ENCODE measurements around the gene NCOA7. TPM values are rescaled to one million over a fixed set of nuclear protein-coding genes. Genes with fewer than 3 reads are reported as not detected.

Gene NCOA7
- total and polyA plus RNA-seq, 2 of the 8 experiments (the other 6 are each of a cell fraction or from before 2014, with no cell fraction given): 2.6 to 10.7 TPM

GRCh38 chr6:125974214-125974866 lies 183.6 kb downstream of the NCOA7 start:
- ChIA-PET CTCF (ENCODE audit: partially characterized antibody) (interaction anchor here (0.6 to 3.6 kb wide), 31 partner anchors 9 to 672 kb away, joined by 3 to 27 read pairs (median 5); partner anchors contain the start of genes HDDC2, HINT3 and TRMT11), POLR2A (ENCODE audit: partially characterized antibody) (interaction anchor here (2.5 kb wide), 1 partner anchor 12 kb away, joined by 18 read pairs; the partner anchor contains the start of gene TRMT11)
- no peak overlapping the region for H2BK15ac ChIP-seq (ENCODE audit: low read length)
- H2AK5ac ChIP-seq (ENCODE audit: low read depth, low read length): no peak overlapping the region
- no peak overlapping the region for H4K8ac ChIP-seq (ENCODE audit: extremely low read depth, insufficient read depth, low read length)
- H3K27me3 ChIP-seq (replicated peaks in 1 of 4; ENCODE audit: control insufficient read depth in 3 of 4, extremely low read depth in 1 of 4, insufficient read depth in 3 of 4, low read length in 3 of 4): no peaks in the 10 kb centered on the region
- no peak for DNase-seq (ENCODE audit: low read depth in 1 of 2, low spot score in 2 of 2)
- no peaks in the 10 kb centered on the region for H3K79me1 ChIP-seq (ENCODE audit: low read depth, low read length)
- peak; percentile 26 to 38 for TF ChIP-seq RAD21 (IDR thresholded peaks at IDR 0.05 in 1 of 2, conservative IDR thresholded peaks at IDR 0.05 in 1 of 2; ENCODE audit: low read depth in 2 of 2, low read length in 2 of 2)
- TF ChIP-seq BCL11A (IDR thresholded peaks at IDR 0.05; ENCODE audit: low read depth in 2 of 2, low read length in 2 of 2): no peak
- peak in 1 of 3 experiments; percentile 22; a peak in 1 of 4 replicates for TF ChIP-seq CTCF (IDR thresholded peaks at IDR 0.05; ENCODE audit: control extremely low read depth in 1 of 3, insufficient read depth in 1 of 3, low read depth in 1 of 3, low read length in 3 of 3)
- no peak for TF ChIP-seq CHD2 (IDR thresholded peaks at IDR 0.05; ENCODE audit: low read length)
- TF ChIP-seq SP1 (IDR thresholded peaks at IDR 0.05; ENCODE audit: low read depth, low read length): no peak
- TF ChIP-seq USF2 (IDR thresholded peaks at IDR 0.05; ENCODE audit: low read length): no peak
- H3K4ac ChIP-seq (replicated peaks; ENCODE audit: insufficient read length, low read depth, low read length): no peak overlapping the region
- H2BK20ac ChIP-seq (ENCODE audit: low read length): no peak overlapping the region
- no peaks in the 10 kb centered on the region for H3K79me2 ChIP-seq (ENCODE audit: control insufficient read depth in 1 of 2, insufficient read depth in 2 of 2, low read length in 2 of 2)
- H3K14ac ChIP-seq (ENCODE audit: insufficient read length): no peak overlapping the region
- H2AFZ ChIP-seq (ENCODE audit: low read length): no peak overlapping the region
- H3K9me3 ChIP-seq (ENCODE audit: insufficient read depth in 2 of 2, low read depth in 1 of 2, low read length in 1 of 2): no peaks in the 10 kb centered on the region
- no peak overlapping the region for H3K23ac ChIP-seq (ENCODE audit: insufficient read length)
- WGBS, 2 experiments (ENCODE audit: extremely low coverage in 1 of 2, insufficient coverage in 1 of 2, insufficient read length in 1 of 2, insufficient replicate concordance in 2 of 2, low coverage in 1 of 2, low lambda C conversion rate in 2 of 2, missing lambda C conversion rate in 1 of 2): 72% methylated on average over 5 of the region's 5 CpGs; no CpG with 5 or more reads in 1 of the 2 experiments
- H4K91ac ChIP-seq (replicated peaks; ENCODE audit: insufficient read length, low read length): no peak overlapping the region
- FAIRE-seq: no peak
- H2BK5ac ChIP-seq (ENCODE audit: low read depth, low read length): no peak overlapping the region
- no peak overlapping the region for H3K4me3 ChIP-seq (ENCODE audit: extremely low read depth in 1 of 4, insufficient read depth in 2 of 4, low read depth in 3 of 4, low read length in 4 of 4)
- H3K27ac ChIP-seq (ENCODE audit: low read depth, low read length): no peak overlapping the region
- no peak overlapping the region for H3K56ac ChIP-seq (replicated peaks; ENCODE audit: insufficient read length, low read depth, low read length)
- no peak overlapping the region for H4K5ac ChIP-seq (ENCODE audit: insufficient read length, low read depth, low read length)
- no peak overlapping the region for H2BK120ac ChIP-seq (replicated peaks; ENCODE audit: low read depth, low read length)
- H3K18ac ChIP-seq (ENCODE audit: extremely low read depth, low read length): no peak overlapping the region
- no peaks in the 10 kb centered on the region for H3K4me1 ChIP-seq (replicated peaks in 1 of 4; ENCODE audit: control insufficient read depth in 3 of 4, insufficient read depth in 4 of 4, low read length in 3 of 4)
- no peak overlapping the region for H2BK12ac ChIP-seq (ENCODE audit: low read depth, low read length)
- H3K23me2 ChIP-seq (ENCODE audit: low read depth, low read length): no peaks in the 10 kb centered on the region
- no peaks in the 10 kb centered on the region for H4K20me1 ChIP-seq (replicated peaks in 1 of 2; ENCODE audit: control insufficient read depth in 1 of 2, insufficient read depth in 2 of 2, low read length in 2 of 2)
- H3K4me2 ChIP-seq (ENCODE audit: insufficient read depth in 1 of 2, low read depth in 2 of 2, low read length in 2 of 2): no peak overlapping the region
- no peak overlapping the region for H3K9ac ChIP-seq (replicated peaks in 1 of 4; ENCODE audit: extremely low read depth in 1 of 4, low read depth in 3 of 4, low read length in 3 of 4)
- H3K36me3 ChIP-seq (ENCODE audit: control insufficient read depth in 2 of 4, insufficient read depth in 4 of 4, low read length in 3 of 4): no peaks in the 10 kb centered on the region; a peak in 1 of 8 replicates
